HG02981 (cell line): ENCODE measurements around the gene ZNF445.
"Not testable (repeated sequence)": the region's sequence is repeated elsewhere in the genome, so short reads cannot be mapped to it uniquely, and the experiment has no call there.

ENCODE experiments used
- ATAC-seq: cut with Tn5 transposase; IDR thresholded peaks from one replicate; pipeline ENCODE4 v1.9.1; 2021; ENCODE audit warnings: mild to moderate bottlenecking, moderate library complexity; ENCODE audit not compliant: unreplicated experiment

The ZNF445 gene

DNA sequence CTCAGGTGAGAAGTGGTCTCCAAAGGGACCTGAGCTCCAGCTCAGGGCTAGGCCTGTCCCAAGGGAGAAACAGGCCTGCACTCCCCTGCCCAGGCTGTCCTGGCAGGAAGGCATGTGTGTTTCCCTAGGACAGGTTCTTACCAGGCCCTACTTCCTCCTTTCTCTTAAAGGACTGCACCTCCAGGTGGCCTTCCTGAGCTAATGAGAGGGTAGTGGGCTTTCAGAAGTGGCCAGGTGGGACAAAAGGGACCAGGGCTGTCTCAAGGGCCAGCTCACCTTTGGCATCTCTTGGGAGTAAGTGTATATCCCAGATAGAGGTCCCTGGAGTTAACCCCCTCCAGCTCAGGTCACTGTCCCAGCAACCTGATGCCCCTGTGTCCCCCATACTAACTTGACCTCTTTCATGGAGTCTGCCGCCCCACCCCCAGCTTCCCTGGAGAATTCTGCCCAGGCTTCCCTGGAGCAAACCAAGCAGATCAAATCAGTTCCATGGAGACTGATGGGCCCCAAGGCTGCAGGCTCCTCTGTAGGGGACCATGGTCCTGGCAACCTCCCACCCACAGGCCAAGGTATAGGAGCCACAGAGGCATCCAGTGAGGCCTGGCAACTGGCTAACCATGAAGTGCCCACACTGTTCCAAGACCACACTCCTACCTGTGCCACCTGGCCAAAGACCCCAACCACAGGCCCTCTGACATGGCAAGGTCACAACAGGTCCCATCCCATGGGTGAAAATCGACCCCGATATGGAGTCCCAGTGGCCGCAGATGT, 67.6 kb downstream of the ZNF445 start:
- ATAC-seq: no peak

DNA sequence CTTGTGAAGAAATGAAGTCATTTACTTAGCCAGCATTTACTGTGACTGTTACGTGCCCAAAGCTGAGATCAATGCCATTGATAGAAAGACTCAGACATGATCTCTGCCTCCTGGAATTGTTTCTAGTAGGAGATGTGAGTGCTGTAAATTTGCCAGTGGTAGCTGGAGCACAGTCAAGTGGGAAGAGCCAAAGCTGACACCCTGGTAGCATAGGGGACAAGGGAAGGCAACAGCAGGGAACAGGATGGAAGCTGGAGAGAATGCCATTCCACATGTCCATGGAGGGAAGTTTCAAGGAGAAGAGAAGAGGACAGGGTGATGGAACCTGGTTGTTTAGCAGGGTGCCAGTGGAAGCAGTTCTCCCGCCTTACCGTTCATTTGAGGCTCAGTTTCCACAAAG, 74.9 kb downstream of the ZNF445 start:
- no peak for ATAC-seq

DNA sequence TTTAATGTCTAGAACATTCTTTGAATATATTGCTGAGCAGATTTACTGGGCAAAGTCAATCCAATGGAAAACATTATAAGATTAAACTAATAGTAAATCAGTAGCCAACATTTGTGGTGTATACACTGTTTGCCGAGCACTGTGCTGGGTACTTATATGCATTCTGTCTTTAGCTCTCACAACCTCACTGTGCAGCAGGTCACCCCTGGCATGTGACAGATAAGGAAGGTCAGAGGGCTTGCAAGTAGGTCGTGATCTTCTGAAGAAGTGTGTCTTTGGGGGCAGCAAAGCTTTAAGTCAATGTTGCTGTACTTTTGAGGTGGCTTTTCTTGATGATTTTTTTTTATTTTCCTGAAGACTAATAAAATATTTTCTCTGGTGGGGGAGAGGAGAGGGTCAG, 76.7 kb downstream of the ZNF445 start:
- no peak for ATAC-seq

DNA sequence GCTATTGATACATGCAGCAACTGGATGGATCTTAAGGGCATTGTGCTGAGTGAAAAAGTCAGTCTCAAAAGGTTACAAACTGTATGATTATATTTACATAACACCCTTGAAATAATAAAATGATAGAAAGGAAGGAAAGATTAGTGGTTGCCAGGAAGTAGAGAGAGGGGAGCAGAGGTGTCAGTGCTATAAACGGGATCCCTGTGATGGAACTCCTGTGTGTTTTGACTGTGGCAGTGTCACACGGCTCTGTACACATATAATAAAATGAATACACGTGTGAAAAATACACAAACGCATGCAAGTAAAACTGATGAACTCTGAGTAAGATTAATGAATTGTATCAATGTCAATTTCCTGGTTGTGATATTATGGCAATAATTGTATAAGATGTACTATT, 78.6 kb downstream of the ZNF445 start:
- no peak for ATAC-seq

DNA sequence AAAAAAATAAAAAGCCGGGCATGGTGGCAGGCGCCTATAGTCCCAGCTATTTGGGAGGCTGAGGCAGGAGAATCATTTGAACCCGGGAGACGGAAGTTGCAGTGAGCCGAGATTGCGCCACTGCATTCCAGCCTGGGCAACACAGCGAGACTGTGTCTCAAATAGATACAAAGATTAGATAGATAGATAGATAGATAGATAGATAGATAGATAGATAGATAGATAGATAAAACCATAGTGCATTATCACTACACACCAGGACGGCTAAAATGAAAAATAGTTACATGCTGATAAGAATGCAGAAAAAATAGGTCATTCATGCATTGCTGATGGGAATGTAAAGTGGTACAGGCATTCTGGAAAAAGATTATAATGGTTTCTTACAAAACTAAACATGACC, 79.2 kb downstream of the ZNF445 start:
- ATAC-seq: not testable (repeated sequence)

DNA sequence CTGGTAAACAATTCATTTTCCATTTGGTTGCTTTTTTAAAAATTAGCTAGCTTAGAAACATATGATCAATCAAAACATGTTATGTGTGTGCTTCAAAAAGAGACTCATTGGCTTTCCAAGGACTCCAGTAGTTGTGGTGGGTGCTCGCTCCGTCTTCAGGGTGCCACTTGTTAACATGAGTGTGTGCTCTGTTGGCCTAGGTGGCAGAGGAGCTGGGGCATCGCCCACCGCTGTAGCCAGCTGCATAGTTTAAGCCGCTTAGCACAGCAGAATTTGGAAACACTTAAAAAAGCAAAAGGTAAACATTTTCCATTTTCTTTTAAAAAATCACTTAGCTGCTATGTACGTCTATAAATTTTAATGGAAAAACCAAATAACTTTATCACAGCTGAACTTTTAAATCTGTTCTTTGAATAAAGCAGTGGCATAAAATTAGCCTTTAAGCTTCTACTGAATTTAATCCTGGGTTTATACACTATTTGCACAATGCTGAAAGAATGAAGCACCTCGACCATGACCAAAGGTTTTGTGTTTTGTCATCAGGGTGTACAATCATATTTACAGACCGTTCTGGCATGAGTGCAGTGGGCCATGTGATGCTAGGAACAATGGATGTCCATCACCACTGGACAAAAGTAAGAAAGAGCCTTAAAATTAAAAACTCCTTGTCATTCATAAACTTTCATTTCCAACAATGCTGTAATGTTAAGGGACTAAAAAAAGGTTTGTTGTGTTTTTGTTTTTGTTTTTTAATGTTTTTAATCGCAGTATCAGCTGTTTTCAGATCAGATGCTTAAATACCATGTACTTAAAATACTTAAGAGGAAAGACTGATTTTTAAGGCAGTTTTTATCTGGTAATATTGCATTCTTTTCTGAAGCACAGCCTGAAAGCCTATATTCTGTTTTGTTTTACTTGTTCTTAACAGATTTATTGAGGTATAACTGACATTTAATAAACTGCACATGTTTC, 81.0 kb downstream of the ZNF445 start:
- ATAC-seq: no peak

DNA sequence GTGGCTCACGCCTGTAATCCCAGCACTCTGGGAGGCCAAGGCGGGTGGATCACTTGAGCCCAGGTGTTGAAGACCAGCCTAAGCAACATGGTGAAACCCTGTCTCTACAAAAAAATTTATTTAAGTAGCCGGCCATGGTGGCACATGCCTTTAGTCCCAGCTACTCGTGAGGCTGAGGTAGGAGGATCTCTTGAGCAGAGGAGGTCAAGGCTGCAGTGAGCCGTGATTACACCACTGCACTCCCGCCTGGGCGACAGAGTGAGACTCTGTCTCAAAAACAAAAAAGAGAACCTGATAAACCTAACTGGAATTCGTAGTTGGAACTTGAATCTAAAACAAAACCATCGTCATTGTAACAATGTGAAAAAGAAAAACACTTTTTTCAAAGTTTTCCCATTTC, 81.8 kb downstream of the ZNF445 start:
- no peak for ATAC-seq

DNA sequence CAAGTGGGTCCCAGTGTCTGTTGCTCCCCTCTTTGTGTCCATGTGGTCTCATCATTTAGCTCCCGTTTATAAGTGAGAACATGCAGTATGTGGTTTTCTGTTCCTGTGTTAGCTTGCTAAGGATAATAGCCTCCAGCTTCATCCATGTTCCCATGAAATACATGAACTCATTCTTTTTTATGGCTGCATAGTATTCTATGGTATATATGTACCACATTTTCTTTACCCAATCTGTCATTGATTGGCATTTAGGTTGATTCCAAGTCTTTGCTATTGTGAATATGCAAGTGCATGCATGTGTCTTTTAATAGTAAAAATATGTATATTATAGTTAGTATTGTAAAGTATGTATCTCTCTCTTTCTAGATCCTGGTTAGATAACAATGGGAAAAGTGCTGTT, 85.0 kb downstream of the ZNF445 start:
- ATAC-seq: no peak

DNA sequence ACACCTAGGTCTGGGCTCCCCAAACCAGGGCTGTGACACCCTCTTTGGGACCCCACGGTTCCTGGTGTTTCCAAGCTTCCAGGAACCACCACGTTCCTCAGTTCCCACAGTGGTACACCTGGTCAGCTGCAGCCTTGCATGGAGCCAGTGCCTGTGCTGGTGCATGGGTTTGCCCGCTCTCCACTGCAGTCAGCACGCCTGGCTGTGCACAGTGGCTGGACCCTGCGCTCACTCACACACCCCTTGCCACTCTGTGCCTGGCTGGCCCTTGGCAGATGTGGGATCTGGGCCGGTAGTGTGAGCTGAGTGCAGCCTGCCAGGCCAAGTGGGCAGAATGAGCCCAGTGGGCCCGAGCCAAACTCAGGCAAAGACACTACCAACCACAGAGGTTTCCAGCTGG, 90.1 kb downstream of the ZNF445 start:
- no peak for ATAC-seq
